Measurements from ENCODE around the gene TSEN54. TPM values are rescaled to one million over a fixed set of nuclear protein-coding genes. Genes with fewer than 3 reads are reported as not detected.

TSEN54 gene
- total RNA-seq, 1 experiment from 2014 or later: 87.3 TPM

DNA sequence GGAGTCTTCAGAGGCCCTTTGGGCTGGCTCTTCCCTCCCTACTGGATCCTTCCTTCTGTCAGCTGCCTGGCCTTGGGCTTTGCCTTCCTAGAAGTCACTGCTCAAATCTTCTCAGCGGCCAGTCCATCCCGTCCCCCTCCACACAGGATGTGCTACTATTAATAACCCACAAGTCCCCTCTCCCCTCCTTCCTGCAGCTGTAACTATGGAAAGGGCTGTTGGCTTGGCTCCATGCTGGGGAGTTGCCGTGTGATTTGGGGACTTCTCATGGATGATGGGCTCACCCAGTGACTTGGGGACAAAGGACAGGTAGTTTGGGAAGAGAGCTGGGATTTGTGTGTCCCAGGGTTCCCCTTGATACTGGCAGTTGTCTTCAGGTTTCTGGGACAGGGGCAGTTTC lies 40.5 kb upstream of the TSEN54 start:
- BruUV-seq (replicated peaks): no TSS peak
- Histone ChIP-seq H3K4me1 (ENCODE audit: control insufficient read depth in 1 of 2, insufficient read depth in 2 of 2, low read length in 2 of 2) (no peaks in the 10 kb centered on the region), H3K79me2 (ENCODE audit: insufficient read depth, low read length) (no peaks in the 10 kb centered on the region), H3K4me2 (ENCODE audit: low read length) (no peak overlapping the region), H3K27ac (ENCODE audit: low read depth, low read length) (no peak overlapping the region), H3K9ac (ENCODE audit: low read length) (no peak overlapping the region), H4K20me1 (ENCODE audit: insufficient read depth) (no peaks in the 10 kb centered on the region), H3K27me3 (ENCODE audit: insufficient read depth, low read length) (no peaks in the 10 kb centered on the region), H3K9me3 (ENCODE audit: control insufficient read depth in 1 of 2, insufficient read depth in 1 of 2, low read depth in 1 of 2, low read length in 2 of 2) (no peaks in the 10 kb centered on the region), H3K36me3 (ENCODE audit: control insufficient read depth in 1 of 2, insufficient read depth in 2 of 2, low read length in 2 of 2) (no peaks in the 10 kb centered on the region), H2AFZ (ENCODE audit: low read depth, low read length, poor library complexity, severe bottlenecking) (no peak overlapping the region), H3K9me2 (ENCODE audit: insufficient read depth) (no peaks in the 10 kb centered on the region), H3K4me3 (replicated peaks in 1 of 2; ENCODE audit: low read depth in 1 of 2, low read length in 2 of 2) (no peak overlapping the region)
- ChIA-PET RAD21 (ENCODE audit: low non-redundant PET in 1 of 2, low total read pairs in 2 of 2, uncharacterized antibody in 2 of 2, unreplicated experiment in 2 of 2) (no interaction called here), POLR2A (no interaction called here), CTCF (interaction anchor here (0.6 to 1.4 kb wide), 2 partner anchors 27 to 49 kb away, joined by 3 to 4 read pairs; no protein-coding TSS in a partner anchor)
- TF ChIP-seq ZNF274 (IDR thresholded peaks at IDR 0.05; ENCODE audit: low read depth, low read length): no peak
- TF ChIP-seq POLR2A (IDR thresholded peaks at IDR 0.05; ENCODE audit: borderline replicate concordance, extremely low read depth, insufficient read depth, insufficient read length): no peak
- no peak for TF ChIP-seq ZBTB33 (IDR thresholded peaks at IDR 0.05; ENCODE audit: extremely low read depth, insufficient replicate concordance, low read length)
- TF ChIP-seq ELF1 (IDR thresholded peaks at IDR 0.05; ENCODE audit: borderline replicate concordance, low read depth): no peak
- no peak for TF ChIP-seq SRF (IDR thresholded peaks at IDR 0.05; ENCODE audit: low read depth)
- no peak for TF ChIP-seq RAD21 (IDR thresholded peaks at IDR 0.05; ENCODE audit: low read depth)
- no peak for TF ChIP-seq EZH2phosphoT487 (IDR thresholded peaks at IDR 0.05; ENCODE audit: borderline replicate concordance)
- TF ChIP-seq ATF3 (IDR thresholded peaks at IDR 0.05): no peak
- no peak for TF ChIP-seq SP1 (IDR thresholded peaks at IDR 0.05; ENCODE audit: low read depth)
- TF ChIP-seq JUND (IDR thresholded peaks at IDR 0.05): no peak
- no peak for TF ChIP-seq EGR1 (IDR thresholded peaks at IDR 0.05; ENCODE audit: low read depth)
- no peak for TF ChIP-seq YY1 (IDR thresholded peaks at IDR 0.05; ENCODE audit: extremely low read depth, insufficient replicate concordance, low read depth, low read length)
- TF ChIP-seq, protein P1, sequence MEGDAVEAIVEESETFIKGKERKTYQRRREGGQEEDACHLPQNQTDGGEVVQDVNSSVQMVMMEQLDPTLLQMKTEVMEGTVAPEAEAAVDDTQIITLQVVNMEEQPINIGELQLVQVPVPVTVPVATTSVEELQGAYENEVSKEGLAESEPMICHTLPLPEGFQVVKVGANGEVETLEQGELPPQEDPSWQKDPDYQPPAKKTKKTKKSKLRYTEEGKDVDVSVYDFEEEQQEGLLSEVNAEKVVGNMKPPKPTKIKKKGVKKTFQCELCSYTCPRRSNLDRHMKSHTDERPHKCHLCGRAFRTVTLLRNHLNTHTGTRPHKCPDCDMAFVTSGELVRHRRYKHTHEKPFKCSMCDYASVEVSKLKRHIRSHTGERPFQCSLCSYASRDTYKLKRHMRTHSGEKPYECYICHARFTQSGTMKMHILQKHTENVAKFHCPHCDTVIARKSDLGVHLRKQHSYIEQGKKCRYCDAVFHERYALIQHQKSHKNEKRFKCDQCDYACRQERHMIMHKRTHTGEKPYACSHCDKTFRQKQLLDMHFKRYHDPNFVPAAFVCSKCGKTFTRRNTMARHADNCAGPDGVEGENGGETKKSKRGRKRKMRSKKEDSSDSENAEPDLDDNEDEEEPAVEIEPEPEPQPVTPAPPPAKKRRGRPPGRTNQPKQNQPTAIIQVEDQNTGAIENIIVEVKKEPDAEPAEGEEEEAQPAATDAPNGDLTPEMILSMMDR (IDR thresholded peaks at IDR 0.05 in 2 of 3, conservative IDR thresholded peaks at IDR 0.05 in 1 of 3; ENCODE audit: borderline replicate concordance in 1 of 3, insufficient read depth in 1 of 3, low read depth in 2 of 3, low read length in 2 of 3): no peak
- no peak for TF ChIP-seq TCF7L2 (IDR thresholded peaks at IDR 0.05; ENCODE audit: borderline replicate concordance, extremely low read depth, insufficient read depth, insufficient read length)
- no peak for TF ChIP-seq SIN3A (IDR thresholded peaks at IDR 0.05; ENCODE audit: low read depth)
- TF ChIP-seq FOSL1 (IDR thresholded peaks at IDR 0.05; ENCODE audit: low read depth): no peak
- intact Hi-C loops (cut with micrococcal nuclease): no loop called here
- DNase-seq (ENCODE audit: low read depth, low spot score) (no peak), ATAC-seq (no peak)
